Gastrocnemius medialis (tissue), 4 donors: ENCODE results near the gene KNG1. TPM values are rescaled to one million over a fixed set of nuclear protein-coding genes. Genes with fewer than 3 reads are reported as not detected.
"Not testable (repeated sequence)": the region's sequence is repeated elsewhere in the genome, so short reads cannot be mapped to it uniquely, and the experiment has no call there.

Experiments
- ATAC-seq, 2 donors: fragments of 150-250 bp; one replicate each; pipeline ENCODE4 v1.9.1; 2016
- DNase-seq, 2 donors: peaks; one replicate each; pipeline ENCODE4 v3.0.0-alpha.2; 2019
- H3K27ac ChIP-seq, 4 donors: fragments of 200-600 bp; sonication (generic); 1 replicate in 1 of 4; 2 replicates in 3 of 4; pipeline ENCODE4 v1.5.1; 2016 to 2018; ENCODE audit warnings: mild to moderate bottlenecking in 2 of 4, moderate library complexity in 1 of 4
- H3K27me3 ChIP-seq, 3 donors: fragments of 200-600 bp; sonication (generic) in 2 of 3; 1 replicate in 1 of 3; 2 replicates in 2 of 3; pipeline versions ENCODE4 v1.5.1 to v1.6.0; 2016 to 2019; ENCODE audit warnings: mild to moderate bottlenecking in 1 of 3, moderate library complexity in 1 of 3
- H3K36me3 ChIP-seq, 2 donors: fragments of 200-600 bp; sonication (generic) in 1 of 2; one replicate each; pipeline ENCODE4 v1.5.1; 2017 to 2018
- H3K4me1 ChIP-seq, 2 donors: fragments of 200-600 bp; sonication (generic) in 1 of 2; one replicate each; pipeline ENCODE4 v1.5.1; 2016 to 2017; ENCODE audit warnings: mild to moderate bottlenecking in 2 of 2
- H3K4me3 ChIP-seq, 4 donors: fragments of 200-600 bp; sonication (generic) in 3 of 4; 1 replicate in 1 of 4; 2 replicates in 3 of 4; pipeline ENCODE4 v1.5.1; 2016 to 2019; ENCODE audit warnings: mild to moderate bottlenecking in 2 of 4
- H3K9me3 ChIP-seq, 3 donors: fragments of 200-600 bp; sonication (generic) in 2 of 3; 1 replicate in 1 of 3; 2 replicates in 2 of 3; pipeline ENCODE4 v1.5.1; 2016 to 2019
- POLR2A ChIP-seq, 2 donors: fragments of 450-650 bp; IDR thresholded peaks; one replicate each; pipeline ENCODE4 v1.6.1; 2017; ENCODE audit warnings: antibody characterized with exemption in 2 of 2, mild to moderate bottlenecking in 2 of 2, moderate library complexity in 2 of 2
- in situ Hi-C, 4 donors: fragments of 200-750 bp; cut with MboI; loops; one replicate each; pipeline versions ENCODE4 v1.15.0 to v1.8.0; 2017; ENCODE audit warnings: low sequenced_read_pairs in 4 of 4
- intact Hi-C: fragments of 100-400 bp; cut with DNase I; formaldehyde crosslinking; loops from one replicate; pipeline ENCODE4 v1.15.1; 2023; ENCODE audit warnings: low total_unique reads
- total RNA-seq, 4 donors: library from RNA; depleted of rRNA; stranded (reverse); fragments of >200 nt; gene quantifications; one replicate each; pipeline versions ENCODE4 v1.1.0 to v1.2.3, GENCODE V29; 2016
- TF ChIP-seq, protein P1 (sequence below), 5 experiments: fragments of 450-650 bp in 3 of 5; fragments of 200-600 bp in 2 of 5; sonication (generic) in 2 of 5; IDR thresholded peaks in 4 of 5; conservative IDR thresholded peaks in 1 of 5; 1 replicate in 4 of 5; 2 replicates in 1 of 5; pipeline ENCODE4 v1.5.1; 2016 to 2019; ENCODE audit warnings: antibody characterized with exemption in 5 of 5, mild to moderate bottlenecking in 3 of 5, moderate library complexity in 3 of 5

The KNG1 gene
- total RNA-seq, 4 donors from 2014 or later, result 0.55 to 1.2 TPM; not detected in 2

DNA sequence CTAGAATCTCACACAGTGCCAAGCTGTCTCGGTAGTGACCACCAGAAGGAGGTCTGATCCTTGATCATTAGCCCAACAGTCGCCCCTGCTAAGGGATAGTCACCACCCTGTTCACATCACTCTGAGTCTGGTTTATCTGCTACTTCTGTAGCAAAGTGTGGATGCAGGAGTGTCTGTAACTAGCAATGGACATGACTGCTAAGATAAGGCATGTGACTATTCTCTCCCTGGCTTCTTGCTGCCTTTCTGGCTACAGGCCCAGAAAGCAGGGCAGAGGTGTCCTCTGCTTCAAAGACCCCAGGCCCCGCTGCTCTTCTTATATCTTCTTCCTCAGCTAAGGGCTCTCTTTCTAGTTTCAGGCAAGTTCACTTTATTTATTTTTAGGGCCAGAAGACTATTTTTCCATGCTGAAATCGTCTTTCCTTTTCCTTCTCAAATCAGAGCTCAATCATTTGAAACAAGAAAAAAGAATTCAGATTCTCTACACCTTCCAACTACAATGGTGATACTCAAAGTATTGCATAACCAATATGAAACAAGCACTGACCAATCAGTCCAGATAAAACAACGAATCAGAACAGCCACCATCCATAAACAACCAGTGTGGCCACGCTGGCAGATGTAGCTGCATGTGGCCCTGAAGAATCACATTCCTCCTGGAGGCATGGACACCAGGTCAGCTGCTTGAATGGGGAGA is 8.0 kb upstream of the KNG1 start:
- Histone ChIP-seq H3K4me1 (no peaks in the 10 kb centered on the region), H3K27me3 (no peaks in the 10 kb centered on the region), H3K9me3 (no peaks in the 10 kb centered on the region), H3K36me3 (no peaks in the 10 kb centered on the region), H3K27ac (no peak overlapping the region), H3K4me3 (no peak overlapping the region)
- no peak for ATAC-seq
- in situ Hi-C loops (no loop called here), intact Hi-C loops (no loop called here)
- no peak for TF ChIP-seq POLR2A (IDR thresholded peaks at IDR 0.05)
- TF ChIP-seq, protein P1, sequence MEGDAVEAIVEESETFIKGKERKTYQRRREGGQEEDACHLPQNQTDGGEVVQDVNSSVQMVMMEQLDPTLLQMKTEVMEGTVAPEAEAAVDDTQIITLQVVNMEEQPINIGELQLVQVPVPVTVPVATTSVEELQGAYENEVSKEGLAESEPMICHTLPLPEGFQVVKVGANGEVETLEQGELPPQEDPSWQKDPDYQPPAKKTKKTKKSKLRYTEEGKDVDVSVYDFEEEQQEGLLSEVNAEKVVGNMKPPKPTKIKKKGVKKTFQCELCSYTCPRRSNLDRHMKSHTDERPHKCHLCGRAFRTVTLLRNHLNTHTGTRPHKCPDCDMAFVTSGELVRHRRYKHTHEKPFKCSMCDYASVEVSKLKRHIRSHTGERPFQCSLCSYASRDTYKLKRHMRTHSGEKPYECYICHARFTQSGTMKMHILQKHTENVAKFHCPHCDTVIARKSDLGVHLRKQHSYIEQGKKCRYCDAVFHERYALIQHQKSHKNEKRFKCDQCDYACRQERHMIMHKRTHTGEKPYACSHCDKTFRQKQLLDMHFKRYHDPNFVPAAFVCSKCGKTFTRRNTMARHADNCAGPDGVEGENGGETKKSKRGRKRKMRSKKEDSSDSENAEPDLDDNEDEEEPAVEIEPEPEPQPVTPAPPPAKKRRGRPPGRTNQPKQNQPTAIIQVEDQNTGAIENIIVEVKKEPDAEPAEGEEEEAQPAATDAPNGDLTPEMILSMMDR (IDR thresholded peaks at IDR 0.05 in 4 of 5, conservative IDR thresholded peaks at IDR 0.05 in 1 of 5), result no peak
- no peak for DNase-seq

DNA sequence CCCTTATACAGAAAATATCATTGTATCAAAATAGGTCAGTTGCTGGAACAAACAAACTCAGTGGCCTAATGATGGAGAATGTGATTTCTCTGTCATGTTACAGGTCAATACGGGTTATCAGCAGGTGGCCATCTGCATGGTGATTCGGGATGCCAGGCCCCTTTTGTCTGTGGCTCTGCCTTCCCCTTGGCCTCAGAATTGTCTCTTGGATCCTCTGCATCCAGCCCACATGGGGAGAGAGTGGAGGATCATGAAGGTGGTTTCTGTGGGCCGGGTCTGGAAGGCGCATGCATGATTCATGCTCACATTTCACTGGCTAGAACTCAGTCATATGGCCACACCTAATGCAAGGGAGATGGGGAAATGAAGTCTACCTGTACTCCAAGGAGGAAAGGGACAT is 6.5 kb upstream of the KNG1 start:
- DNase-seq, H3K27ac ChIP-seq, ATAC-seq, H3K27me3 ChIP-seq, H3K4me1 ChIP-seq, H3K36me3 ChIP-seq, H3K9me3 ChIP-seq, H3K4me3 ChIP-seq, intact Hi-C loops, in situ Hi-C loops: not testable (repeated sequence)

DNA sequence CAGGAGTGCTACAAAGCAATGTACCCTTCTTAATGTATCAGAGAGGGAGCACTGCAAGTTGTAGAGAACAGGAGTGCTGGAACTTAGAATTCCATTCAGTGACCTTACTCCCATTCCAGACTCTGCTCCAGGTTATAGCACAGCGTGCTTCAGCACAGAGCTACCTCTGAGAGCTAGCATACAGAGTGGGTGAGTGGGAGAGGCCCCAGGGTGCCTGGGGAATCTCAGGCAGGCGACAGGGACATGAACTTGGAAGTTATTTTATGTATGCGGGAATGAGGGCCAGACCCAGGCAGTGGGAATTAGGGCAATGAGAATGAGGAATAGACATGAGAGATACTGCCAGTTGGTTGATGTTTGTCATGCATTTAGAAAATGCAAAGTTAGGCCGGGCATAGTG is 3.7 kb upstream of the KNG1 start:
- Histone ChIP-seq H3K4me3 (no peak overlapping the region), H3K27me3 (no peaks in the 10 kb centered on the region), H3K36me3 (no peaks in the 10 kb centered on the region), H3K9me3 (no peaks in the 10 kb centered on the region), H3K4me1 (no peaks in the 10 kb centered on the region), H3K27ac (no peak overlapping the region)
- in situ Hi-C loops, result no loop called here
- ATAC-seq (no peak), DNase-seq (no peak)
- TF ChIP-seq POLR2A (IDR thresholded peaks at IDR 0.05), result no peak
- TF ChIP-seq, protein P1 (IDR thresholded peaks at IDR 0.05 in 4 of 5, conservative IDR thresholded peaks at IDR 0.05 in 1 of 5), result no peak
- intact Hi-C loops, result no loop called here

DNA sequence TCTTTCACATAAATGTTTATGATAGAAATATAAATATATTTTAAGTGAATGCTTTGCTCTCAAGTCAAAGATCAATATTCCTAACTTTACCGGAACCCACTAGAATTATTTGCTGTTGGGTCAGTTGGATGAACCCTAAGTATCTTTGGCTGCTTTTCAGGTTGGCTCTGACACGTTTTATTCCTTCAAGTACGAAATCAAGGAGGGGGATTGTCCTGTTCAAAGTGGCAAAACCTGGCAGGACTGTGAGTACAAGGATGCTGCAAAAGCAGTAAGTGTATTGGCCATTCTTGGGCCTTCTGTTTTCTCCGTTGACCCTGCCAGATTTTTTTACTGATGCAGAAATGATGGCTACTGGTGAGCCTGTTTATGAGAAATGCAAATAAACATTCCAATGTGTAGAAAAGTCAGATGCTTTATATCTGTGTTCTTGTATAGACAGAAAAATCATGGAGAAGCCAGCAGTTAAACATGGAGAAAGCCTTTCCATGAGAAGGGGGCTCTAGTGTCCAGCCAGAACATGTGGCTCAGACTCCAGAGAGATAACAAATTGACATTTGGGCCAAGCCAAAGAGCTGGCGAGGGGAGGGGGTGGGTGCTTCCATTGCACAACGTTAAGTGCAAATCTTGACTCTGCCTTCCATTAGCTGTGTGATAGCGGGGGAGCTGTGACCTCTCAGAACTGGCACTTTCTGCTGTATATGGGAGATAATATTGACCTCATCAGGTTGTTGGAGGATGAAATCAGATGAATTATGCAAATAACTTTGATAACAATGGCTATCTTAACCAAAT is 3.0 kb downstream of the KNG1 start:
- Histone ChIP-seq H3K4me3 (no peak overlapping the region), H3K9me3 (no peaks in the 10 kb centered on the region), H3K27me3 (no peaks in the 10 kb centered on the region), H3K4me1 (no peaks in the 10 kb centered on the region), H3K36me3 (no peaks in the 10 kb centered on the region), H3K27ac (no peak overlapping the region)
- in situ Hi-C loops, result no loop called here
- ATAC-seq, result no peak
- DNase-seq, result no peak
- intact Hi-C loops, result no loop called here
- TF ChIP-seq POLR2A (IDR thresholded peaks at IDR 0.05), result no peak
- TF ChIP-seq, protein P1 (IDR thresholded peaks at IDR 0.05 in 4 of 5, conservative IDR thresholded peaks at IDR 0.05 in 1 of 5), result no peak

DNA sequence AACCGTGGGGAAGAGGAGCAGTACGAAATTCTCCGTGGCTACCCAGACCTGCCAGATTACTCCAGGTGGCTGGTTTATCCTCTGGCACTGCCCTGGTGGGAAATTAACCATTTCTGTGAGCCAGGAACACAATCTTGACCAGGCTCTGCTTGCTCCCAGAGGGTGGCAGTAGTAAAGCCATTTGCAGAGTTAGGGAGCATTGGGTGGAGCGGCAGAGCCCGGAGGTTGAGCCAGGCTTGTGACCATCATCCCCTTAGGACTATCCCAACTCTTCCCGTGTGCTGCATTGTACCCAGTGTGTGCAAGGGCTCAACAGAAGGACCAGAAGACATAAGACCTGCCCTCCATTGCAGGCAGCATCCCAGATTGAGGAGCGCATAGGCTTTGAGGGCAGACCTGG is 5.3 kb downstream of the KNG1 start:
- H3K27me3 ChIP-seq, result no peaks in the 10 kb centered on the region
- H3K36me3 ChIP-seq, result no peaks in the 10 kb centered on the region
- intact Hi-C loops, result no loop called here
- no peak for ATAC-seq
- no peak overlapping the region for H3K4me3 ChIP-seq
- no peak overlapping the region for H3K27ac ChIP-seq
- TF ChIP-seq POLR2A (IDR thresholded peaks at IDR 0.05), result no peak
- TF ChIP-seq, protein P1 (IDR thresholded peaks at IDR 0.05 in 4 of 5, conservative IDR thresholded peaks at IDR 0.05 in 1 of 5), result no peak
- in situ Hi-C loops, result no loop called here
- H3K9me3 ChIP-seq, result no peaks in the 10 kb centered on the region
- no peaks in the 10 kb centered on the region for H3K4me1 ChIP-seq
- DNase-seq, result no peak
